ENCODE data around the gene CNNM4.

CNNM4 gene

DNA sequence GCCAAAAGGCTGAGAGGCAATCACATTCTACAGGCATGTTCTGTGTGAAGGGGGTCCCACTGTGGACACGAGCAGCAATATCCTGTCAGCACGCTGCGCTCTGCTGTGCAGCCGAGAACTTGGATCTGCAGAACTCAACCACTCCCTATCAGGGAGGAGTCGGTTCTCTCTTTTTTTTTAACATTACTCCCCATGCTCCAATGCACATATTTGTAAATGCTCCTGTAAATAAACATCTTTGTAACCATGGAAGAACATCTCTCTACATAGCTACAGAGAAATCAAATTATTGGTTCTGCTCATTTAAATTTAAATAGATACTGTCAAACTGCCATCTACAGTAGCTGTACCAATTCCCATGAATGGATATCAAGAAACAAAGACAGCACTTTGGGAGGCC, 86.1 kb downstream of the CNNM4 start:
- ATAC-seq: no peak
- TF ChIP-seq ZFP30 (CRISPR knock-in tag; IDR thresholded peaks at IDR 0.05) (no peak), ZNF70 (CRISPR knock-in tag; IDR thresholded peaks at IDR 0.05) (no peak), POU6F1 (CRISPR knock-in tag; IDR thresholded peaks at IDR 0.05; ENCODE audit: borderline replicate concordance, low read depth) (no peak), ZC3H10 (CRISPR knock-in tag; IDR thresholded peaks at IDR 0.05) (no peak), SNAI2 (CRISPR knock-in tag; IDR thresholded peaks at IDR 0.05) (no peak), RARB (CRISPR knock-in tag; IDR thresholded peaks at IDR 0.05) (no peak), CREB5 (CRISPR knock-in tag; IDR thresholded peaks at IDR 0.05; ENCODE audit: low read depth) (no peak), TCF4 (CRISPR knock-in tag; IDR thresholded peaks at IDR 0.05; ENCODE audit: borderline replicate concordance) (no peak), OSR1 (CRISPR knock-in tag; IDR thresholded peaks at IDR 0.05) (no peak), PPARA (CRISPR knock-in tag; IDR thresholded peaks at IDR 0.05; ENCODE audit: borderline replicate concordance) (no peak), GLIS3 (CRISPR knock-in tag; IDR thresholded peaks at IDR 0.05) (no peak), ZFP3 (CRISPR knock-in tag; IDR thresholded peaks at IDR 0.05) (no peak), CSRNP3 (CRISPR knock-in tag; IDR thresholded peaks at IDR 0.05) (no peak), ARNTL (CRISPR knock-in tag; IDR thresholded peaks at IDR 0.05; ENCODE audit: borderline replicate concordance, low read depth) (no peak), ZNF8 (CRISPR knock-in tag; IDR thresholded peaks at IDR 0.05) (no peak)
- TF ChIP-seq, protein P1, sequence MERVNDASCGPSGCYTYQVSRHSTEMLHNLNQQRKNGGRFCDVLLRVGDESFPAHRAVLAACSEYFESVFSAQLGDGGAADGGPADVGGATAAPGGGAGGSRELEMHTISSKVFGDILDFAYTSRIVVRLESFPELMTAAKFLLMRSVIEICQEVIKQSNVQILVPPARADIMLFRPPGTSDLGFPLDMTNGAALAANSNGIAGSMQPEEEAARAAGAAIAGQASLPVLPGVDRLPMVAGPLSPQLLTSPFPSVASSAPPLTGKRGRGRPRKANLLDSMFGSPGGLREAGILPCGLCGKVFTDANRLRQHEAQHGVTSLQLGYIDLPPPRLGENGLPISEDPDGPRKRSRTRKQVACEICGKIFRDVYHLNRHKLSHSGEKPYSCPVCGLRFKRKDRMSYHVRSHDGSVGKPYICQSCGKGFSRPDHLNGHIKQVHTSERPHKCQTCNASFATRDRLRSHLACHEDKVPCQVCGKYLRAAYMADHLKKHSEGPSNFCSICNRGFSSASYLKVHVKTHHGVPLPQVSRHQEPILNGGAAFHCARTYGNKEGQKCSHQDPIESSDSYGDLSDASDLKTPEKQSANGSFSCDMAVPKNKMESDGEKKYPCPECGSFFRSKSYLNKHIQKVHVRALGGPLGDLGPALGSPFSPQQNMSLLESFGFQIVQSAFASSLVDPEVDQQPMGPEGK (CRISPR knock-in tag; IDR thresholded peaks at IDR 0.05; ENCODE audit: borderline replicate concordance): no peak

GRCh38 chr2:96847586-96847985, 86.9 kb downstream of the CNNM4 start:
- TF ChIP-seq RARB (CRISPR knock-in tag; IDR thresholded peaks at IDR 0.05) (no peak), ARNTL (CRISPR knock-in tag; IDR thresholded peaks at IDR 0.05; ENCODE audit: borderline replicate concordance, low read depth) (no peak), ZFP3 (CRISPR knock-in tag; IDR thresholded peaks at IDR 0.05) (no peak), ZNF565 (CRISPR knock-in tag; conservative IDR thresholded peaks at IDR 0.05; ENCODE audit: low read depth) (no peak), PPARA (CRISPR knock-in tag; IDR thresholded peaks at IDR 0.05; ENCODE audit: borderline replicate concordance) (no peak), POU6F1 (CRISPR knock-in tag; IDR thresholded peaks at IDR 0.05; ENCODE audit: borderline replicate concordance, low read depth) (no peak), ZNF8 (CRISPR knock-in tag; IDR thresholded peaks at IDR 0.05) (no peak), SNAI2 (CRISPR knock-in tag; IDR thresholded peaks at IDR 0.05) (no peak), ISL1 (CRISPR knock-in tag; IDR thresholded peaks at IDR 0.05) (no peak)
- TF ChIP-seq, protein P2, sequence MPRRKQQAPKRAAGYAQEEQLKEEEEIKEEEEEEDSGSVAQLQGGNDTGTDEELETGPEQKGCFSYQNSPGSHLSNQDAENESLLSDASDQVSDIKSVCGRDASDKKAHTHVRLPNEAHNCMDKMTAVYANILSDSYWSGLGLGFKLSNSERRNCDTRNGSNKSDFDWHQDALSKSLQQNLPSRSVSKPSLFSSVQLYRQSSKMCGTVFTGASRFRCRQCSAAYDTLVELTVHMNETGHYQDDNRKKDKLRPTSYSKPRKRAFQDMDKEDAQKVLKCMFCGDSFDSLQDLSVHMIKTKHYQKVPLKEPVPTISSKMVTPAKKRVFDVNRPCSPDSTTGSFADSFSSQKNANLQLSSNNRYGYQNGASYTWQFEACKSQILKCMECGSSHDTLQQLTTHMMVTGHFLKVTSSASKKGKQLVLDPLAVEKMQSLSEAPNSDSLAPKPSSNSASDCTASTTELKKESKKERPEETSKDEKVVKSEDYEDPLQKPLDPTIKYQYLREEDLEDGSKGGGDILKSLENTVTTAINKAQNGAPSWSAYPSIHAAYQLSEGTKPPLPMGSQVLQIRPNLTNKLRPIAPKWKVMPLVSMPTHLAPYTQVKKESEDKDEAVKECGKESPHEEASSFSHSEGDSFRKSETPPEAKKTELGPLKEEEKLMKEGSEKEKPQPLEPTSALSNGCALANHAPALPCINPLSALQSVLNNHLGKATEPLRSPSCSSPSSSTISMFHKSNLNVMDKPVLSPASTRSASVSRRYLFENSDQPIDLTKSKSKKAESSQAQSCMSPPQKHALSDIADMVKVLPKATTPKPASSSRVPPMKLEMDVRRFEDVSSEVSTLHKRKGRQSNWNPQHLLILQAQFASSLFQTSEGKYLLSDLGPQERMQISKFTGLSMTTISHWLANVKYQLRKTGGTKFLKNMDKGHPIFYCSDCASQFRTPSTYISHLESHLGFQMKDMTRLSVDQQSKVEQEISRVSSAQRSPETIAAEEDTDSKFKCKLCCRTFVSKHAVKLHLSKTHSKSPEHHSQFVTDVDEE (CRISPR knock-in tag; IDR thresholded peaks at IDR 0.05): no peak
- no peak for ATAC-seq

DNA sequence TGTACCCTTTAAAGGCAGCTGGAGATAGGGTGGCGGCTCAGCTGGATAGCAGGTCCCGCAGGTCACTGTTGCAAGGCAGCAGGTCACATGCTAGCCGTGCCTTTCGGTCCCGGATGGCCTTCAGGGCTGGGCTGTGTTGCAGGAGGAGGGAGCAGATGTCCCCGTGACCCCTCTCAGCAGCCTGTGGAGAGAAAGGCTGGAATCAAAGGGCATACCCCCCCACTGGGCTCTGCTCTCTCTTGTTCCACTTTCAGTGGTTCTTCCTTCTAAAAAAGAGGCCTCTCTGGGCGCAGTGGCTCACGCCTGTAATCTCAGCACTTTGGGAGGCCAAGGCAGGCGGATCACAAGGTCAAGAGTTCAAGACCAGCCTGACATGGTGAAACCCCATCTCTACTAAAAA, 87.6 kb downstream of the CNNM4 start:
- TF ChIP-seq, protein P2 (CRISPR knock-in tag; IDR thresholded peaks at IDR 0.05): no peak
- TF ChIP-seq ARNTL (CRISPR knock-in tag; IDR thresholded peaks at IDR 0.05; ENCODE audit: borderline replicate concordance, low read depth): no peak
- ATAC-seq: no peak

All from SK-N-SH treated with all-trans-retinoic acid at 6 μM for 48 hours (cell line).